ENCODE results near the gene KCTD18. TPM values are rescaled to one million over a fixed set of nuclear protein-coding genes. Genes with fewer than 3 reads are reported as not detected.

The KCTD18 gene
- total and polyA plus RNA-seq, 10 of the 15 experiments (the other 5 are each of a cell fraction or from before 2014, with no cell fraction given): 1.4 to 16.9 (median 12.5) TPM

- TF ChIP-seq E2F8 (IDR thresholded peaks at IDR 0.05; ENCODE audit: low read depth, partially characterized antibody) (no peak), NFYA (IDR thresholded peaks at IDR 0.05; ENCODE audit: borderline replicate concordance, low read depth, low read length) (no peak), FOXM1 (IDR thresholded peaks at IDR 0.05; ENCODE audit: low read depth, low read length) (peak; percentile 59), YY1 (IDR thresholded peaks at IDR 0.05; ENCODE audit: low read depth, low read length) (no peak), MXI1 (IDR thresholded peaks at IDR 0.05; ENCODE audit: low read depth, low read length) (no peak), BCL3 (IDR thresholded peaks at IDR 0.05; ENCODE audit: borderline replicate concordance, insufficient read depth, low read depth, low read length, poor library complexity, severe bottlenecking) (peak; percentile 74), TCF3 (IDR thresholded peaks at IDR 0.05; ENCODE audit: borderline replicate concordance, insufficient read depth, low read depth, low read length) (no peak), ATF7 (IDR thresholded peaks at IDR 0.05; ENCODE audit: low read depth) (peak; percentile 81), ZNF687 (IDR thresholded peaks at IDR 0.05) (no peak), NKRF (conservative IDR thresholded peaks at IDR 0.05) (no peak), EZH2 (IDR thresholded peaks at IDR 0.05; ENCODE audit: borderline replicate concordance, control insufficient read depth, low read depth, low read length) (no peak), IRF4 (IDR thresholded peaks at IDR 0.05; ENCODE audit: low read depth, low read length) (peak; percentile 90), POLR2AphosphoS5 (IDR thresholded peaks at IDR 0.05; ENCODE audit: low read length) (no peak), JUND (IDR thresholded peaks at IDR 0.05; ENCODE audit: low read depth, low read length) (no peak), SIX5 (IDR thresholded peaks at IDR 0.05; ENCODE audit: low read depth, low read length, severe bottlenecking) (no peak), CHD1 (IDR thresholded peaks at IDR 0.05; ENCODE audit: low read depth, low read length) (no peak), MTA2 (IDR thresholded peaks at IDR 0.05; ENCODE audit: low read depth) (peak; percentile 98), MEF2A (IDR thresholded peaks at IDR 0.05; ENCODE audit: insufficient read depth, low read depth, low read length) (no peak), HDAC6 (IDR thresholded peaks at IDR 0.05; ENCODE audit: unreplicated experiment) (no peak)
These were observed 54.7 kb downstream of the KCTD18 start (continued) for GRCh38 chr2:200454927-200455801.
